ENCODE data around the gene LCE1F.

LCE1F gene

GRCh38 chr1:152811050-152811449 lies 36.1 kb downstream of the LCE1F start:
- no peaks in the 10 kb centered on the region for H3K9me3 Mint-ChIP-seq
- no peak overlapping the region for H3K27ac Mint-ChIP-seq
- no peak for DNase-seq
- H3K36me3 Mint-ChIP-seq (ENCODE audit: low read depth) = no peaks in the 10 kb centered on the region
- H3K4me1 Mint-ChIP-seq (ENCODE audit: low read depth) = no peaks in the 10 kb centered on the region
- H3K4me3 Mint-ChIP-seq = no peak overlapping the region
- peaks cover 28% of the 10 kb centered on the region for H3K27me3 Mint-ChIP-seq

GRCh38 chr1:152811671-152812070 lies 36.7 kb downstream of the LCE1F start, which contains the start of gene LCE1B:
TSS of gene LCE1B (plus strand) at chr1:152811971. CDS start at chr1:152812447, 476 bp downstream.
- Mint-ChIP-seq H3K27ac (no peak within 1 kb of the TSS), H3K36me3 (ENCODE audit: low read depth) (no peaks in the 10 kb centered on the region), H3K27me3 (peaks cover 28% of the 10 kb centered on the region), H3K9me3 (no peaks in the 10 kb centered on the region), H3K4me1 (ENCODE audit: low read depth) (no peaks in the 10 kb centered on the region), H3K4me3 (no peak within 1 kb of the TSS)
- DNase-seq = no peak

GRCh38 chr1:152817309-152817708 lies 42.4 kb downstream of the LCE1F start:
- H3K4me3 Mint-ChIP-seq = no peak overlapping the region
- peaks cover 22% of the 10 kb centered on the region for H3K27me3 Mint-ChIP-seq
- H3K4me1 Mint-ChIP-seq (ENCODE audit: low read depth) = no peaks in the 10 kb centered on the region
- H3K9me3 Mint-ChIP-seq = no peaks in the 10 kb centered on the region
- no peaks in the 10 kb centered on the region for H3K36me3 Mint-ChIP-seq (ENCODE audit: low read depth)
- H3K27ac Mint-ChIP-seq = no peak overlapping the region
- no peak for DNase-seq

- Mint-ChIP-seq H3K36me3 (ENCODE audit: low read depth) (no peaks in the 10 kb centered on the region), H3K27ac (no peak overlapping the region), H3K4me3 (no peak overlapping the region), H3K4me1 (ENCODE audit: low read depth) (no peaks in the 10 kb centered on the region), H3K9me3 (no peaks in the 10 kb centered on the region), H3K27me3 (peaks cover 36% of the 10 kb centered on the region)
- no peak for DNase-seq
Observed at GRCh38 chr1:152823294-152823693, 48.4 kb downstream of the LCE1F start.

- no peaks in the 10 kb centered on the region for H3K4me1 Mint-ChIP-seq (ENCODE audit: low read depth)
- no peak overlapping the region for H3K27ac Mint-ChIP-seq
- DNase-seq = no peak
- no peaks in the 10 kb centered on the region for H3K9me3 Mint-ChIP-seq
- peaks cover 49% of the 10 kb centered on the region for H3K27me3 Mint-ChIP-seq
- no peak overlapping the region for H3K4me3 Mint-ChIP-seq
- no peaks in the 10 kb centered on the region for H3K36me3 Mint-ChIP-seq (ENCODE audit: low read depth)
Observed at GRCh38 chr1:152824964-152825363, 50.0 kb downstream of the LCE1F start.
